ENCODE results near the gene PDGFRA.

Gene PDGFRA

GRCh38 chr4:54256491-54257486 lies 27.7 kb downstream of the PDGFRA start:
- no peak for DNase-seq
- Histone ChIP-seq H3K4me1 (ENCODE audit: control extremely low read depth in 1 of 4, control insufficient read depth in 4 of 4, insufficient read depth in 4 of 4, low read length in 3 of 4) (no peaks in the 10 kb centered on the region), H3K36me3 (ENCODE audit: control insufficient read depth in 4 of 4, insufficient read depth in 4 of 4, low read length in 3 of 4) (no peaks in the 10 kb centered on the region), H3K9me3 (ENCODE audit: control extremely low read depth in 1 of 5, control insufficient read depth in 4 of 5, insufficient read depth in 2 of 5, low read depth in 1 of 5, low read length in 4 of 5) (peaks cover 0 to 1% (median 0%) of the 10 kb centered on the region in 5 experiments), H3K27ac (ENCODE audit: insufficient read depth in 1 of 2, low read depth in 1 of 2, low read length in 2 of 2, poor library complexity in 1 of 2, severe bottlenecking in 2 of 2) (no peak overlapping the region), H3K27me3 (replicated peaks in 2 of 5; ENCODE audit: control insufficient read depth in 4 of 5, insufficient read depth in 5 of 5, low read length in 4 of 5) (no peaks in the 10 kb centered on the region), H3K4me3 (ENCODE audit: control insufficient read depth in 1 of 7, extremely low read depth in 1 of 7, insufficient read depth in 4 of 7, low read depth in 2 of 7, low read length in 6 of 7) (no peak overlapping the region)
- ChIA-PET POLR2A (no interaction called here), CTCF (no interaction called here)
- WGBS (ENCODE audit: insufficient coverage), result 100% methylated on average over 4 of the region's 11 CpGs

- CTCF ChIA-PET, result no interaction called here
- no peaks in the 10 kb centered on the region for H3K36me3 ChIP-seq (ENCODE audit: control insufficient read depth in 4 of 4, insufficient read depth in 4 of 4, low read length in 3 of 4)
- H3K27ac ChIP-seq (ENCODE audit: insufficient read depth in 1 of 2, low read depth in 1 of 2, low read length in 2 of 2, poor library complexity in 1 of 2, severe bottlenecking in 2 of 2), result no peak overlapping the region
- H3K27me3 ChIP-seq (replicated peaks in 2 of 5; ENCODE audit: control insufficient read depth in 4 of 5, insufficient read depth in 5 of 5, low read length in 4 of 5), result no peaks in the 10 kb centered on the region
- POLR2A ChIA-PET, result no interaction called here
- H3K4me1 ChIP-seq (ENCODE audit: control extremely low read depth in 1 of 4, control insufficient read depth in 4 of 4, insufficient read depth in 4 of 4, low read length in 3 of 4), result no peaks in the 10 kb centered on the region
- 94% methylated on average over 4 of the region's 4 CpGs for WGBS (ENCODE audit: insufficient coverage)
- H3K9me3 ChIP-seq (ENCODE audit: control extremely low read depth in 1 of 5, control insufficient read depth in 4 of 5, insufficient read depth in 2 of 5, low read depth in 1 of 5, low read length in 4 of 5), result no peaks in the 10 kb centered on the region
- H3K4me3 ChIP-seq (ENCODE audit: control insufficient read depth in 1 of 7, extremely low read depth in 1 of 7, insufficient read depth in 4 of 7, low read depth in 2 of 7, low read length in 6 of 7), result no peak overlapping the region
- no peak for DNase-seq
Observed at GRCh38 chr4:54265366-54265765, 36.3 kb downstream of the PDGFRA start.

- no peaks in the 10 kb centered on the region for H3K9me3 ChIP-seq (ENCODE audit: control extremely low read depth in 1 of 5, control insufficient read depth in 4 of 5, insufficient read depth in 2 of 5, low read depth in 1 of 5, low read length in 4 of 5)
- no peak overlapping the region for H3K27ac ChIP-seq (ENCODE audit: insufficient read depth in 1 of 2, low read depth in 1 of 2, low read length in 2 of 2, poor library complexity in 1 of 2, severe bottlenecking in 2 of 2)
- ChIA-PET POLR2A (no interaction called here), CTCF (no interaction called here)
- H3K36me3 ChIP-seq (ENCODE audit: control insufficient read depth in 4 of 4, insufficient read depth in 4 of 4, low read length in 3 of 4), result no peaks in the 10 kb centered on the region
- no peaks in the 10 kb centered on the region for H3K27me3 ChIP-seq (replicated peaks in 2 of 5; ENCODE audit: control insufficient read depth in 4 of 5, insufficient read depth in 5 of 5, low read length in 4 of 5)
- DNase-seq, result no peak
- no peaks in the 10 kb centered on the region for H3K4me1 ChIP-seq (ENCODE audit: control extremely low read depth in 1 of 4, control insufficient read depth in 4 of 4, insufficient read depth in 4 of 4, low read length in 3 of 4)
- no peak overlapping the region for H3K4me3 ChIP-seq (ENCODE audit: control insufficient read depth in 1 of 7, extremely low read depth in 1 of 7, insufficient read depth in 4 of 7, low read depth in 2 of 7, low read length in 6 of 7)
Observed at GRCh38 chr4:54268151-54268550, 39.1 kb downstream of the PDGFRA start.

GRCh38 chr4:54271464-54271863 lies 42.4 kb downstream of the PDGFRA start:
- POLR2A ChIA-PET, result interaction anchor here (0.6 kb wide), 1 partner anchor 1542 kb away, joined by 3 read pairs; no protein-coding TSS in a partner anchor
- Histone ChIP-seq H3K9me3 (ENCODE audit: control extremely low read depth in 1 of 5, control insufficient read depth in 4 of 5, insufficient read depth in 2 of 5, low read depth in 1 of 5, low read length in 4 of 5) (no peaks in the 10 kb centered on the region), H3K36me3 (ENCODE audit: control insufficient read depth in 4 of 4, insufficient read depth in 4 of 4, low read length in 3 of 4) (no peaks in the 10 kb centered on the region), H3K27me3 (replicated peaks in 2 of 5; ENCODE audit: control insufficient read depth in 4 of 5, insufficient read depth in 5 of 5, low read length in 4 of 5) (no peaks in the 10 kb centered on the region), H3K4me3 (ENCODE audit: control insufficient read depth in 1 of 7, extremely low read depth in 1 of 7, insufficient read depth in 4 of 7, low read depth in 2 of 7, low read length in 6 of 7) (no peak overlapping the region), H3K27ac (ENCODE audit: insufficient read depth in 1 of 2, low read depth in 1 of 2, low read length in 2 of 2, poor library complexity in 1 of 2, severe bottlenecking in 2 of 2) (no peak overlapping the region), H3K4me1 (ENCODE audit: control extremely low read depth in 1 of 4, control insufficient read depth in 4 of 4, insufficient read depth in 4 of 4, low read length in 3 of 4) (peaks cover 0 to 1% (median 0%) of the 10 kb centered on the region in 4 experiments)
- DNase-seq, result no peak
- CTCF ChIA-PET, result interaction anchor here (1.1 kb wide), 1 partner anchor 47 kb away, joined by 3 read pairs; no protein-coding TSS in a partner anchor

- peaks cover 0 to 7% (median 5%) of the 10 kb centered on the region in 4 experiments for H3K4me1 ChIP-seq (ENCODE audit: control extremely low read depth in 1 of 4, control insufficient read depth in 4 of 4, insufficient read depth in 4 of 4, low read length in 3 of 4)
- CTCF ChIA-PET, result no interaction called here
- no peak overlapping the region for H3K27ac ChIP-seq (ENCODE audit: insufficient read depth in 1 of 2, low read depth in 1 of 2, low read length in 2 of 2, poor library complexity in 1 of 2, severe bottlenecking in 2 of 2)
- H3K9me3 ChIP-seq (ENCODE audit: control extremely low read depth in 1 of 5, control insufficient read depth in 4 of 5, insufficient read depth in 2 of 5, low read depth in 1 of 5, low read length in 4 of 5), result no peaks in the 10 kb centered on the region
- WGBS (ENCODE audit: insufficient coverage), result no CpG with 5 or more reads among the region's 3 CpGs
- POLR2A ChIA-PET, result interaction anchor here (0.6 kb wide), 1 partner anchor 1542 kb away, joined by 3 read pairs; no protein-coding TSS in a partner anchor
- H3K27me3 ChIP-seq (replicated peaks in 2 of 5; ENCODE audit: control insufficient read depth in 4 of 5, insufficient read depth in 5 of 5, low read length in 4 of 5), result no peaks in the 10 kb centered on the region
- no peaks in the 10 kb centered on the region for H3K36me3 ChIP-seq (ENCODE audit: control insufficient read depth in 4 of 4, insufficient read depth in 4 of 4, low read length in 3 of 4)
- no peak for DNase-seq
- H3K4me3 ChIP-seq (ENCODE audit: control insufficient read depth in 1 of 7, extremely low read depth in 1 of 7, insufficient read depth in 4 of 7, low read depth in 2 of 7, low read length in 6 of 7), result no peak overlapping the region
Observed at GRCh38 chr4:54272051-54272450, 43.0 kb downstream of the PDGFRA start.

GRCh38 chr4:54274264-54274663 lies 45.2 kb downstream of the PDGFRA start:
- WGBS (ENCODE audit: insufficient coverage), result no CpG with 5 or more reads among the region's 3 CpGs
- H3K4me3 ChIP-seq (ENCODE audit: control insufficient read depth in 1 of 7, extremely low read depth in 1 of 7, insufficient read depth in 4 of 7, low read depth in 2 of 7, low read length in 6 of 7), result no peak overlapping the region
- H3K4me1 ChIP-seq (ENCODE audit: control extremely low read depth in 1 of 4, control insufficient read depth in 4 of 4, insufficient read depth in 4 of 4, low read length in 3 of 4), result peaks cover 0 to 18% (median 14%) of the 10 kb centered on the region in 4 experiments
- H3K9me3 ChIP-seq (ENCODE audit: control extremely low read depth in 1 of 5, control insufficient read depth in 4 of 5, insufficient read depth in 2 of 5, low read depth in 1 of 5, low read length in 4 of 5), result no peaks in the 10 kb centered on the region
- CTCF ChIA-PET, result interaction anchor here (1.7 kb wide), 1 partner anchor 11 kb away, joined by 3 read pairs; no protein-coding TSS in a partner anchor
- no peak overlapping the region for H3K27ac ChIP-seq (ENCODE audit: insufficient read depth in 1 of 2, low read depth in 1 of 2, low read length in 2 of 2, poor library complexity in 1 of 2, severe bottlenecking in 2 of 2)
- no peak for DNase-seq
- POLR2A ChIA-PET, result no interaction called here
- H3K27me3 ChIP-seq (replicated peaks in 2 of 5; ENCODE audit: control insufficient read depth in 4 of 5, insufficient read depth in 5 of 5, low read length in 4 of 5), result no peaks in the 10 kb centered on the region
- no peaks in the 10 kb centered on the region for H3K36me3 ChIP-seq (ENCODE audit: control insufficient read depth in 4 of 4, insufficient read depth in 4 of 4, low read length in 3 of 4)

All from common myeloid progenitor, CD34-positive (primary cell).